ENCODE results near the gene TSPYL6.

GRCh38 chr2:54247115-54247514 is 8.9 kb downstream of the TSPYL6 start:
- no peak for TF ChIP-seq CDX4 (CRISPR knock-in tag; IDR thresholded peaks at IDR 0.05; ENCODE audit: borderline replicate concordance)
- no peak for TF ChIP-seq CTCF (IDR thresholded peaks at IDR 0.05)
- TF ChIP-seq ZNF121 (CRISPR knock-in tag; IDR thresholded peaks at IDR 0.05) = no peak
- TF ChIP-seq JUN (CRISPR knock-in tag; IDR thresholded peaks at IDR 0.05) = no peak
- no peak for TF ChIP-seq USF2 (CRISPR knock-in tag; IDR thresholded peaks at IDR 0.05)
- TF ChIP-seq CBFB (CRISPR knock-in tag; IDR thresholded peaks at IDR 0.05; ENCODE audit: low read depth) = no peak
- TF ChIP-seq ZBTB21 (CRISPR knock-in tag; IDR thresholded peaks at IDR 0.05; ENCODE audit: borderline replicate concordance) = no peak

Data from WTC11 (cell line).